GM12872 (cell line): ENCODE measurements around the gene CYTH3.

Source experiments
- TF ChIP-seq, protein P1 (sequence below): IDR thresholded peaks from 3 replicates; pipeline ENCODE4 v1.5.1; 2011; ENCODE audit warnings: low read depth, mild to moderate bottlenecking, low read length, moderate library complexity; ENCODE audit not compliant: insufficient read depth

The CYTH3 gene

DNA sequence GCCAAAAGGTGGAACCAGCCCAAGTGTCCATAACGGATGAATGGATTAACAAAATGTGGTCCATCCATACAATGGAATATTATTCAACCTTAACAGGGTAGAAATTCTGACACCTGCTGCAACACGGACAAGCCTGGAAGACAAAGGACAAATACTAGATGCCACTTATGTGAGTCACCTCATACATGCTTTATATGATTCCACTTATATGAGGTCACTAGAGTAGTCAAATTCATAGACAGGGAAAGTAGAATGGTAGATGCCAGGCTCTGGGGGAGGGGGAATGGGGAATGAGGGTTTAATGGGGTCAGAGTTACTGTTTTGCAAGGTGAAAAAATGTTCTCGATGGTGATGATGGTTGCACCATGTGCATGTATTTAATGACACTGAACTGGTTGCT is 34.0 kb upstream of the CYTH3 start:
- TF ChIP-seq, protein P1, sequence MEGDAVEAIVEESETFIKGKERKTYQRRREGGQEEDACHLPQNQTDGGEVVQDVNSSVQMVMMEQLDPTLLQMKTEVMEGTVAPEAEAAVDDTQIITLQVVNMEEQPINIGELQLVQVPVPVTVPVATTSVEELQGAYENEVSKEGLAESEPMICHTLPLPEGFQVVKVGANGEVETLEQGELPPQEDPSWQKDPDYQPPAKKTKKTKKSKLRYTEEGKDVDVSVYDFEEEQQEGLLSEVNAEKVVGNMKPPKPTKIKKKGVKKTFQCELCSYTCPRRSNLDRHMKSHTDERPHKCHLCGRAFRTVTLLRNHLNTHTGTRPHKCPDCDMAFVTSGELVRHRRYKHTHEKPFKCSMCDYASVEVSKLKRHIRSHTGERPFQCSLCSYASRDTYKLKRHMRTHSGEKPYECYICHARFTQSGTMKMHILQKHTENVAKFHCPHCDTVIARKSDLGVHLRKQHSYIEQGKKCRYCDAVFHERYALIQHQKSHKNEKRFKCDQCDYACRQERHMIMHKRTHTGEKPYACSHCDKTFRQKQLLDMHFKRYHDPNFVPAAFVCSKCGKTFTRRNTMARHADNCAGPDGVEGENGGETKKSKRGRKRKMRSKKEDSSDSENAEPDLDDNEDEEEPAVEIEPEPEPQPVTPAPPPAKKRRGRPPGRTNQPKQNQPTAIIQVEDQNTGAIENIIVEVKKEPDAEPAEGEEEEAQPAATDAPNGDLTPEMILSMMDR = no peak

DNA sequence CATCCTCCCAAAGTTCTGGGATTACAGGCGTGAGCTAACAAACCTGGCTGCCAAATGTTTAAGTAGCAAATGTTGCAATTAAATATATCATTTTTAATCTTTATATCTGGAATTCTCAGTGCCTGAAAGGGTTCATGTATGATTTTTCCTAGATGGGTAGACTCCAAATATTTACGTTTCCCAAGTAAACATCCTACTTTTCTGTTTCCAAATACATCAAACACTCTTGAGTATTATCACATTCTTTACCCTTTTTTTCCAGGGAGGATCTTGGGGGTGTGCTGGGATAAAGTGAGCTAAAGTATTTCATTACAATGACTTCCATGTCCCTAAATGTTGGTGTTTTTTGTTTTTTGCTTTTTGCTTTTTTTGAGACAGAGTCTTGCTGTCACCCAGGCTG is 32.9 kb upstream of the CYTH3 start:
- TF ChIP-seq, protein P1 = no peak

DNA sequence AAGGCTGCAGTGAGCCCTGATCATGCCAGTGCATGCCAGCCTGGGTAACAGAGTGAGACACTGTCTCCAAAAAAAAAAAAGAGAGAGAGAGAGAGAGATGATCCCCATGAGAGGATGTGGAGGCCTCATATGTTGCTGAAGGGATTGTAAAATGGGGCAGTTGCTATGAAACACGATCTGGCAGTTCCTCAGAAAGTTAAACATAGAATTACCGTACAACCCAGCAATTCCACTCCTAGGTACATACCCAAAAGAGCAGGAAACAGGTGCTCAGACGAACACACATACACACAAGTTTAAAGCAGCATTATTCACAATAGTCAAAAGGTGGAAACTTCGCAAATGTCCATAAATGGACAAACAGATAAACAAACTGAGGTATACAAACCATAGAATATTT is 27.4 kb upstream of the CYTH3 start:
- TF ChIP-seq, protein P1 = no peak

DNA sequence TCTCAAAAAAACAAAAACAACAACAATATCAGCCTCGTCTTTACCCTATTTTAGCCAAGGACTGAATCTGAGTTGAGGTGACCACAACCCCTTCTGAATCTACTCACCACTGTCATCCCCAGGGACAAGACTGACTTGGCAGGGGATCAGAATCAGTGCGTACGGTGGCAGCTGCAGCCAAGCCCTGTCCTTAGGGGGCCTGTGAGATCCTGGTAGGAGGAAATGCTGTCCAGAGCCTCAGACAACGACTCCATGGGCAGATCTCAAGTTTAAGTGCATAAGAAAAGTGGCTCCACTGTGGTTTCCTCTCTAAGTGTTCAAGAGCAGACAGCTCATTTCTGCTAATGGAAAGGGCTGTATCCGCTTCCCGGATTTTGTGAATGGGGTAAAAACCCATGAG is 22.4 kb upstream of the CYTH3 start:
- TF ChIP-seq, protein P1 = no peak

DNA sequence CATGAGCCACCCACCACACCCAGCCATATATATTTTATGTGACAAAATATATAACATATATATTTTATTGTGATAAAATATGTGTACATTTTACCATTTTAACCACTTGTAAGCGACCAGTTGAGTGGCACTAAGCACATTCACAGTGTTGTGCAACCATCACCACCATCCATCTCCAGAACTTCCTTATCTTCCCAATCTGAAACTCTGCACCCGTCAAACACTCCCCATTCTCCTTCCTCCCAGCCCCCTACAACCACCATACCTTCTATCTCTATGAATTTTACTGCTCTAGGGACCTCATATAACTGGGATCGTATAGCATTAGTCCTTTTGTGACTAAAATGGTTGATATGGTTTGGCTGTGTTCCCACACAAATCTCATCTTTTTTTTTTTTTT is 20.8 kb upstream of the CYTH3 start:
- TF ChIP-seq, protein P1 = no peak

DNA sequence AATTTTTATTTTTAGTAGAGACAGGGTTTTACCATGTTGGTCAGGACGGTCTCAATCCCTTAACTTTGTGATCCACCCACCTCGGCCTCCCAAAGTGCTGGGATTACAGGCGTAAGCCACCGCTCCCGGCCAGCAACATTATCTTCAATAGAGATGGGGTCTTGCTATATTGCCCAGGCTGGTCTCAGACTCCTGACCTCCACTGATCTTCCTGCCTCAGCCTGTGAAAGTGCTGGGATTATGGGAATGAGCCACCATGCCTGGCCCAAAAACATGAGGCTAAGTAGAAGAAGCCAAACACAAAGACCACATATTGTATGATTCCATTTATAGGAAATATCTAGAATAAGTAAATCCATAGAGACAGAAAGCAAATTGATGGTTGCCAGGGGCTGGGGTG is 19.1 kb upstream of the CYTH3 start:
- TF ChIP-seq, protein P1 = no peak

DNA sequence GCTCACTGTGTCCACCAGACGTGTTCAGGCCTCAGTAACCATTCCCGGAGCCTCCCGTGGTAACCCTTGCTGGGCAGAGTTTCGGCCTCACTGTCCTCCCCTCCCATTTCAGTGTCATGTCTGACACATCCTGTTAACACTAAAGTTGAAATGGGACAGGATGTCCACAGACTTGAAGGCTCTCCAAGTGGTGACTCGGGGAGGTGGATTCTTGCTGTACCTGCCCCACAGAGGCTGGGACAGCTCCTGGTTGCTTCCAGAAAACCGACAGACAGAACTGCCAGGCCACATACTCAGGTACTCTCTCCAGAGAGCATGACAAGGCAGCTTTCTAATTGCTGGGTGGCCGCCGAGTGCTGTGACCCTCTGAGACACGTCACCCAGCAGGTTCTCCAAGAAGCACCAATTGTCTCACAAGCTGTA is 17.9 kb upstream of the CYTH3 start:
- TF ChIP-seq, protein P1 = no peak
